ENCODE results near the gene ATXN8OS. TPM values are rescaled to one million over a fixed set of nuclear protein-coding genes. Genes with fewer than 3 reads are reported as not detected.

The ATXN8OS gene
- total RNA-seq, 4 donors from 2014 or later: not detected

GRCh38 chr13:70172946-70173597 lies 65.4 kb downstream of the ATXN8OS start:
- H3K27ac ChIP-seq: no peak overlapping the region
- no peaks in the 10 kb centered on the region for H3K36me3 ChIP-seq
- no peaks in the 10 kb centered on the region for H3K4me1 ChIP-seq
- DNase-seq: no peak
- H3K9me3 ChIP-seq: no peaks in the 10 kb centered on the region
- no peak overlapping the region for H3K4me3 ChIP-seq
- no peaks in the 10 kb centered on the region for H3K27me3 ChIP-seq
- TF ChIP-seq CTCF (IDR thresholded peaks at IDR 0.05) (no peak), POLR2A (IDR thresholded peaks at IDR 0.05) (no peak)

- Histone ChIP-seq H3K27me3 (no peaks in the 10 kb centered on the region), H3K4me1 (no peaks in the 10 kb centered on the region), H3K27ac (no peak overlapping the region), H3K4me3 (no peak overlapping the region), H3K9me3 (no peaks in the 10 kb centered on the region), H3K36me3 (no peaks in the 10 kb centered on the region)
- TF ChIP-seq POLR2A (IDR thresholded peaks at IDR 0.05) (no peak), CTCF (IDR thresholded peaks at IDR 0.05) (no peak)
- no peak for DNase-seq
Measured at GRCh38 chr13:70173598-70173959, 66.0 kb downstream of the ATXN8OS start.

- no peaks in the 10 kb centered on the region for H3K36me3 ChIP-seq
- H3K27ac ChIP-seq: no peak overlapping the region
- H3K27me3 ChIP-seq: no peaks in the 10 kb centered on the region
- no peak for DNase-seq
- no peaks in the 10 kb centered on the region for H3K4me1 ChIP-seq
- H3K9me3 ChIP-seq: no peaks in the 10 kb centered on the region
- TF ChIP-seq POLR2A (IDR thresholded peaks at IDR 0.05): no peak
- no peak for TF ChIP-seq CTCF (IDR thresholded peaks at IDR 0.05)
- no peak overlapping the region for H3K4me3 ChIP-seq
Measured at GRCh38 chr13:70178346-70178745, 70.7 kb downstream of the ATXN8OS start.

Other genes starting within 250 kb of the ATXN8OS start
- not detected for gene KLHL1, start 626 bp downstream of the ATXN8OS start, total RNA-seq